GM12801 (cell line): ENCODE data around the gene DNAJC1.

Source experiments
- TF ChIP-seq, protein P1 (sequence below): IDR thresholded peaks from one replicate; pipeline ENCODE4 v1.5.1; 2011; ENCODE audit warnings: control low read depth; ENCODE audit not compliant: insufficient read length; ENCODE audit errors: extremely low read depth

DNAJC1 gene, protein sequence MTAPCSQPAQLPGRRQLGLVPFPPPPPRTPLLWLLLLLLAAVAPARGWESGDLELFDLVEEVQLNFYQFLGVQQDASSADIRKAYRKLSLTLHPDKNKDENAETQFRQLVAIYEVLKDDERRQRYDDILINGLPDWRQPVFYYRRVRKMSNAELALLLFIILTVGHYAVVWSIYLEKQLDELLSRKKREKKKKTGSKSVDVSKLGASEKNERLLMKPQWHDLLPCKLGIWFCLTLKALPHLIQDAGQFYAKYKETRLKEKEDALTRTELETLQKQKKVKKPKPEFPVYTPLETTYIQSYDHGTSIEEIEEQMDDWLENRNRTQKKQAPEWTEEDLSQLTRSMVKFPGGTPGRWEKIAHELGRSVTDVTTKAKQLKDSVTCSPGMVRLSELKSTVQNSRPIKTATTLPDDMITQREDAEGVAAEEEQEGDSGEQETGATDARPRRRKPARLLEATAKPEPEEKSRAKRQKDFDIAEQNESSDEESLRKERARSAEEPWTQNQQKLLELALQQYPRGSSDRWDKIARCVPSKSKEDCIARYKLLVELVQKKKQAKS

DNA sequence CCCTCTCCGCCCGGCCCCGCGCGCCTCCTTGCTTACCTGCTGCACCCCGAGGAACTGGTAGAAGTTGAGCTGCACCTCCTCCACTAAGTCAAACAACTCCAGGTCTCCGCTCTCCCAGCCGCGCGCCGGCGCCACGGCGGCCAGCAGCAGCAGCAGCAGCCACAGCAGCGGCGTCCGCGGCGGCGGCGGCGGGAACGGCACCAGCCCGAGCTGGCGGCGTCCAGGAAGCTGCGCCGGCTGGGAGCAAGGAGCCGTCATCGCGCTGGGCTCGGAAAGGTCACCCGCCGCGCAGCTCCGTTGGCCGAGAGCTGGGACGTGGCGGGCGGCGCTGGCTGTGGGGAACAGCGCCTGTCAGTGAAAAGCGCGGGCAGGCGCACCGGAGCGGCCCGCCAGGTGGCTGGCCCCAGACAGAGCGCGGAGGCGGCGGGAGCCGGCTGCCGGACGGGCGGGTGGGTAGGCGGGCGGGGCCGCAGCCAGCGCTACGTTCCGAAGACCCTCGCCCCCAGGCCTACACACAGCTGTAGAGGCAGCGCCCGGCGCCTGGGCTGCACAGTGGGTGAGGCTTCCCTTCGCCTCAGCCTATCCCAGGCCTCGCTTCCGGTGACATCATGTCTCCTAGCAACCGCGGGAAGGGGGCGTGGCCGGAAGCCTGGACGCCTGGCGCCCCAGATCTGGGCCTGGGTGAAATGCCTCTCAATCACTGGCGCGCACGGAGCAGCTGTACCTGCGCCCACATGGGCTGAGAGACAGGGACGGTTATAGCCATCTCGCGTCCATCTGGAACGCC, at the start of gene DNAJC1:
Gene DNAJC1 (minus strand): TSS at position 554 of the 787 bp plus-strand sequence. CDS start 296 bp downstream, at position 258.
- TF ChIP-seq, protein P1, sequence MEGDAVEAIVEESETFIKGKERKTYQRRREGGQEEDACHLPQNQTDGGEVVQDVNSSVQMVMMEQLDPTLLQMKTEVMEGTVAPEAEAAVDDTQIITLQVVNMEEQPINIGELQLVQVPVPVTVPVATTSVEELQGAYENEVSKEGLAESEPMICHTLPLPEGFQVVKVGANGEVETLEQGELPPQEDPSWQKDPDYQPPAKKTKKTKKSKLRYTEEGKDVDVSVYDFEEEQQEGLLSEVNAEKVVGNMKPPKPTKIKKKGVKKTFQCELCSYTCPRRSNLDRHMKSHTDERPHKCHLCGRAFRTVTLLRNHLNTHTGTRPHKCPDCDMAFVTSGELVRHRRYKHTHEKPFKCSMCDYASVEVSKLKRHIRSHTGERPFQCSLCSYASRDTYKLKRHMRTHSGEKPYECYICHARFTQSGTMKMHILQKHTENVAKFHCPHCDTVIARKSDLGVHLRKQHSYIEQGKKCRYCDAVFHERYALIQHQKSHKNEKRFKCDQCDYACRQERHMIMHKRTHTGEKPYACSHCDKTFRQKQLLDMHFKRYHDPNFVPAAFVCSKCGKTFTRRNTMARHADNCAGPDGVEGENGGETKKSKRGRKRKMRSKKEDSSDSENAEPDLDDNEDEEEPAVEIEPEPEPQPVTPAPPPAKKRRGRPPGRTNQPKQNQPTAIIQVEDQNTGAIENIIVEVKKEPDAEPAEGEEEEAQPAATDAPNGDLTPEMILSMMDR = no peak

DNA sequence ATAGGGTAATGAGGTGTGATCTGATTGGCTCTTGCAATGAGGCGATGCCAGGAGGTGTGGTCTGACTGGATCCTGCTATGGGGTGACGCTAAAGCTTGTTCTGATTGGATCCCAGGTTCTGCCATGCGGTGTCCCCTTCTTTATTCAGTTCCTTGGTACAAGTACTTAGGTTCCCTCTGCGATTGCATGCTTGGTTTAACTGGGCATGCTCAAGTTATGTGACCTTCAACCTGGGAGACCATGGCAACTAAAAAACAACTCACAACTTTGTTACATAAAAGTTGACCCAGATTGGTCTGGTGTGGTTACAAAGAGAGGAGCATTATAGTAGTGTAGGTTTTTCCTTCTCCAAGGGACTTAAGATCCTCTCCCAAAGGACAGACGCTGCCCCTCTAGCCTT, 49.5 kb upstream of the DNAJC1 start:
- TF ChIP-seq, protein P1 = no peak

DNA sequence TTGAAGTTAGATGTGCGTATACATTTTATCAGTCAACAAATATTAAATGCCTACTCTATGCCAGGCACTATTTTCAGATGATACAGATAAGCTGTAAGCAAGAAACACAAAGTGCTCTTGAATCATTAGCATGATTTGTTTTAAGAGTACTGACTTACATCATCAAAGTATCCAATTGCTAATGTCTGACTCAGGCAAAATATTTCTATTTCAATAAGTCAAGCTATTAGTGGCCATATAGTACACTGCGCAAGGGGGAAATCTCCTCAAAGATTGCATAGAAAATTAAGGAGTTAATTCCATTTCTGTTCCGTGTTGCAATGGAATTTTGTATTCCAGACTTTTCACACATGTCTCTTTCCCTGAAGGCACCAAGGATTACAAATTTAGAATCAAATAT, 46.1 kb upstream of the DNAJC1 start:
- TF ChIP-seq, protein P1 = no peak

DNA sequence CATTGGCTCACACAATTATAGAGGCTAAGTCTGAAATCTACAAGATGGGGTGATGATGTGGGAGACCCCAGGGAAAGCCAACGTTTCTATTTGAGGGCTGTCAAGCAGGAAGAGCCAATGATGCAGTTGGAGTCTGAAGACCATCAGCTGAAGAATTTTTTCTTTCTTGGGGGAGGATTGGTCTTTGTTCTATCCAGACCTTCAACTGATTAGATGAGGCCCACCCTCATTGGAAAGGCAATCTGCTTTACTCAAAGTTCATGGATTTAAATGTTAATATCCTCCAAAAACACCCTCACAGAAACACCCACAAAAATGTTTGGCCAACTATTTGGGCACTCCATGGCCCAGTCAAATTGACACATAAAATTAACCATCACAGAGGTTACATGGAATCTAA, 44.3 kb upstream of the DNAJC1 start:
- TF ChIP-seq, protein P1 = no peak

DNA sequence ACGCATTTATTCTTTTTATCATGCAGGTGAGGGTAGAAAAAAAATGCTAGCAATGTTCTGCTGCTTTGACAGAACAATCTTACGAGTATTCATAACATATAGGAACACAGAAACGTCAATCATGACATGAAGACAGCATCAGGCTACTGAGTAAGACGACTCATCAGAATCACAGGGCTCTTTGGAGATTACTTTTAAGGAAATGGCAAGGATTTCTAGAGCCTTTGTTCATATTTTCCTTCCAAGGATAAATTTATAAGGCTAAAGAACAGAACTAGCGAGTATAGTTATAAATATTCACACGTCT, 39.8 kb upstream of the DNAJC1 start:
- TF ChIP-seq, protein P1 = no peak

DNA sequence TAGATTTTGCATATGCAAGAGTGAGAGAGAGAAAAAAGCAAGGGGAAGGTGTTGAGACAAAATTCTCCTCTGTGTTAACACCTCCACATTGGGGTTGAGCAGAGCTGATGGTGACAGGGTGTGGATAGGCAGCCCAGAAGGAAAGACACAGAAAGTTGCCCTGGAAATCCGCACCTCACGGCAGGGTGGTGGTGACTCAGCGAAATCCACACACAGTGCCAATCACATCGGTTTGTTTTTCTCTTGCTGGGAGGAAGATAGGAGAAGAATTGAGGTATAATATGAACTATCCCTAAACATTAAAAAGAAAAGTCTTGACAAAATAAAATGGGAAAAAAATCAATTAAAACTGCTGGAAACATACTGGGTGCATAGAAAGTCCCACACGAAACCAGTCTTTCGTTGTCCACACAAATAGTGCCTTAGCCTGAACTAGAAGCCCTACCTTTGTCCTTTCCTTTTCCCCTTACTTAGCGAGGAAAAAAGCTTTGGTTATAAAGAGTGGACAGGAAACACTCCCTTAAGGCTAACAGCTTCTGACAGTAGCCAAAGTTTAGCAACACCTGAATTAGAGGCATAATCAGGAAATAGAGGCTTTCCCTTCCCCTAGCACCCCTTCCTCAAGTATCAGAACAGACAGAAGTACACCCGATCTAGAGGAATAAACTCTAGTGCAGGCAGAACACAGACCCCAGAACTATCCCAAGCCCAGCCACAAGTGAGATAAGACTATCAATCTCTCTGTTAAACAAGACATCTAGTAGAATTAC, 39.2 kb upstream of the DNAJC1 start:
- TF ChIP-seq, protein P1 = no peak

DNA sequence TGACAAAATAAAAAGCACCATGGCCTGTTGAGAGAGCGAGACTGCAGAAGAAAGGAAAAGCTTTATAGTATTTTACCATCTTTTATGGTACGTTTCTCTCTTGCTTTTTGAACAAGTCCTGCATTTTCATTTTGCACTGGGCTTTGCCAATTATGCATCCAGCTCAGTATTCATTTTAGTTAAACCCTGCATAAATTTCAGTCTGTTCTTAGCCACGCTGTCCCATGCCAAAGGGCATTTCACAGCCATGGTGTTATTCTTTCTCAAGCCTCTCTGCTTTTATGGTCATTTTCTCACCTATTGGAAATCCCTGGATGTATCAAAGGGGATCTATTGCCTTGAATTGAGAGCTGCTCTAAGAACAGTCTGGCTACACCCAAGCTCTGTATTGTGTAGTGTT, 30.8 kb upstream of the DNAJC1 start:
- TF ChIP-seq, protein P1 = no peak
